Measurements from ENCODE around the gene KIAA1671.

- TF ChIP-seq CTCF (IDR thresholded peaks at IDR 0.05) (no peak), POLR2A (IDR thresholded peaks at IDR 0.05) (no peak), EP300 (IDR thresholded peaks at IDR 0.05) (no peak), POLR2AphosphoS5 (IDR thresholded peaks at IDR 0.05) (no peak)
These were observed 134.4 kb downstream of the KIAA1671 start for GRCh38 chr22:25086902-25087282.
